HCT116 (cell line): Measurements from ENCODE around the gene SLC16A3. TPM values are rescaled to one million over a fixed set of nuclear protein-coding genes. Genes with fewer than 3 reads are reported as not detected.

Experiments used
- ATAC-seq: fragments of 200-7000 bp; cut with Tn5 transposase; 2 replicates; pipeline ENCODE4 v1.9.1; 2020; ENCODE audit warnings: mild to moderate bottlenecking, moderate library complexity
- BruUV-seq: library from RNA; stranded (reverse); fragments of 400-500 nt; replicated peaks from 2 replicates; lab custom pipeline; 2021; lab: Mats Ljungman, UMichigan
- CTCF ChIA-PET: fragments of 300-600 bp; sonication (Branson Sonifier 250); formaldehyde crosslinking; loops from one replicate; lab custom pipeline; 2021; ENCODE audit warnings: antibody characterized with exemption; lab: Charles Lee
- POLR2A ChIA-PET: fragments of 300-600, 350-600 bp; sonication (Branson Sonifier 250); formaldehyde crosslinking; loops from one replicate; lab custom pipeline; 2021; ENCODE audit warnings: antibody characterized with exemption; lab: Charles Lee
- RAD21 ChIA-PET, 2 experiments: fragments of 300-600 bp; sonication (Branson Sonifier 250); formaldehyde crosslinking; loops; one replicate each; lab custom pipeline; 2023; ENCODE audit warnings: low total read pairs in 2 of 2; ENCODE audit not compliant: uncharacterized antibody in 2 of 2, unreplicated experiment in 2 of 2, low non-redundant PET in 1 of 2; lab: Charles Lee
- DNase-seq: peaks from one replicate; pipeline ENCODE4 v3.0.0-alpha.2; 2010; ENCODE audit warnings: low read depth, low spot score
- H2AFZ ChIP-seq: fragments of 200-600 bp; shearing (Covaris generic), sonication (generic); 2 replicates; pipeline ENCODE4 v1.6.1; 2017; ENCODE audit warnings: low read depth, mixed run types, mixed read lengths, antibody characterized with exemption, low read length; ENCODE audit not compliant: poor library complexity, severe bottlenecking
- H3K27ac ChIP-seq: 2 replicates; pipeline ENCODE4 v1.5.1; 2012; ENCODE audit warnings: low read depth, low read length
- H3K27me3 ChIP-seq: fragments of 200-600 bp; sonication (generic); 2 replicates; pipeline ENCODE4 v1.6.1; 2016; ENCODE audit warnings: mixed run types, low read length, mixed read lengths; ENCODE audit not compliant: insufficient read depth
- H3K36me3 ChIP-seq, 2 experiments: fragments of 200-500 bp in 1 of 2; fragments of 200-600 bp in 1 of 2; sonication (Bioruptor generic) in 1 of 2; sonication (generic) in 1 of 2; 2 replicates each; pipeline versions ENCODE4 v1.5.1 to v1.6.1; 2014 to 2016; ENCODE audit warnings: low read length in 2 of 2, inconsistent platforms in 1 of 2, mixed read lengths in 1 of 2, mixed run types in 1 of 2; ENCODE audit not compliant: insufficient read depth in 2 of 2, control insufficient read depth in 1 of 2
- H3K4me1 ChIP-seq, 2 experiments: fragments of 200-600 bp in 1 of 2; sonication (generic) in 1 of 2; 2 replicates each; pipeline versions ENCODE4 v1.5.1 to v1.6.1; 2012 to 2017; ENCODE audit warnings: low read length in 2 of 2, inconsistent platforms in 1 of 2, mild to moderate bottlenecking in 1 of 2, mixed read lengths in 1 of 2, mixed run types in 1 of 2, moderate library complexity in 1 of 2; ENCODE audit not compliant: insufficient read depth in 2 of 2, control insufficient read depth in 1 of 2
- H3K4me2 ChIP-seq: fragments of 200-600 bp; sonication (generic); 2 replicates; pipeline ENCODE4 v1.6.1; 2017; ENCODE audit warnings: mixed run types, low read length, mixed read lengths
- H3K4me3 ChIP-seq, 2 experiments: fragments of 200-600 bp in 1 of 2; sonication (generic) in 1 of 2; replicated peaks in 1 of 2; 2 replicates each; pipeline ENCODE4 v1.5.1; 2011 to 2016; ENCODE audit warnings: low read length in 2 of 2, control low read depth in 1 of 2, low read depth in 1 of 2, mild to moderate bottlenecking in 1 of 2, mixed read lengths in 1 of 2, mixed run types in 1 of 2
- H3K79me2 ChIP-seq: fragments of 200-600 bp; sonication (generic); 2 replicates; pipeline ENCODE4 v1.6.1; 2017; ENCODE audit warnings: mild to moderate bottlenecking, mixed run types, low read length, moderate library complexity, mixed read lengths; ENCODE audit not compliant: insufficient read depth
- H3K9ac ChIP-seq: fragments of 200-600 bp; sonication (generic); 2 replicates; pipeline ENCODE4 v1.6.1; 2016; ENCODE audit warnings: low read length, mixed read lengths
- H3K9me2 ChIP-seq: fragments of 200-600 bp; sonication (generic), shearing (Covaris generic); 2 replicates; pipeline ENCODE4 v1.6.1; 2017; ENCODE audit warnings: mixed run types, mild to moderate bottlenecking, moderate library complexity; ENCODE audit not compliant: insufficient read depth
- H3K9me3 ChIP-seq, 2 experiments: fragments of 200-500 bp in 1 of 2; fragments of 200-600 bp in 1 of 2; sonication (Bioruptor generic) in 1 of 2; sonication (generic) in 1 of 2; 2 replicates each; pipeline ENCODE4 v1.6.1; 2014 to 2017; ENCODE audit warnings: low read length in 2 of 2, mixed read lengths in 2 of 2, inconsistent platforms in 1 of 2, low read depth in 1 of 2, mild to moderate bottlenecking in 1 of 2, mixed run types in 1 of 2, moderate library complexity in 1 of 2; ENCODE audit not compliant: control insufficient read depth in 1 of 2, insufficient read depth in 1 of 2
- H4K20me1 ChIP-seq: fragments of 200-600 bp; sonication (generic), shearing (Covaris generic); 2 replicates; pipeline ENCODE4 v1.6.1; 2017; ENCODE audit warnings: mixed run types, mild to moderate bottlenecking, moderate library complexity; ENCODE audit not compliant: insufficient read depth
- CEBPB ChIP-seq: IDR thresholded peaks from 2 replicates; pipeline ENCODE4 v1.6.1; 2012; ENCODE audit warnings: low read depth
- EZH2 ChIP-seq: fragments of 200-600 bp; sonication (generic); IDR thresholded peaks from 2 replicates; pipeline ENCODE4 v1.6.1; 2017; ENCODE audit warnings: antibody characterized with exemption, mixed run types
- EZH2phosphoT487 ChIP-seq: fragments of 200-600 bp; IDR thresholded peaks from 2 replicates; pipeline ENCODE4 v1.6.1; 2018; ENCODE audit warnings: antibody characterized with exemption, borderline replicate concordance
- FOSL1 ChIP-seq: IDR thresholded peaks from 2 replicates; pipeline ENCODE4 v1.6.1; 2012; ENCODE audit warnings: low read depth
- POLR2A ChIP-seq: IDR thresholded peaks from 2 replicates; pipeline ENCODE4 v1.7.0; 2011; ENCODE audit warnings: borderline replicate concordance; ENCODE audit not compliant: insufficient read depth, insufficient read length; ENCODE audit errors: extremely low read depth
- POLR2AphosphoS5 ChIP-seq: IDR thresholded peaks from 2 replicates; pipeline ENCODE4 v1.6.1; 2011; ENCODE audit warnings: mild to moderate bottlenecking, low read depth, low read length, moderate library complexity
- RAD21 ChIP-seq: IDR thresholded peaks from 2 replicates; pipeline ENCODE4 v1.6.1; 2012; ENCODE audit warnings: low read depth, mild to moderate bottlenecking
- SIN3A ChIP-seq: IDR thresholded peaks from 2 replicates; pipeline ENCODE4 v1.6.1; 2012; ENCODE audit warnings: low read depth
- SP1 ChIP-seq: IDR thresholded peaks from 2 replicates; pipeline ENCODE4 v1.6.1; 2012; ENCODE audit warnings: low read depth
- TCF7L2 ChIP-seq: IDR thresholded peaks from 2 replicates; pipeline ENCODE4 v1.7.0; 2011; ENCODE audit warnings: borderline replicate concordance, inconsistent platforms; ENCODE audit not compliant: insufficient read depth, insufficient read length; ENCODE audit errors: extremely low read depth
- ZBTB33 ChIP-seq: IDR thresholded peaks from 2 replicates; pipeline ENCODE4 v1.6.1; 2011; ENCODE audit warnings: mild to moderate bottlenecking, low read length, moderate library complexity; ENCODE audit not compliant: insufficient replicate concordance; ENCODE audit errors: extremely low read depth
- ZNF274 ChIP-seq: fragments of 200-500 bp; sonication (Bioruptor generic); IDR thresholded peaks from 2 replicates; pipeline ENCODE4 v1.6.1; 2014; ENCODE audit warnings: mild to moderate bottlenecking, low read depth, low read length, inconsistent platforms
- intact Hi-C: fragments of 100-400 bp; cut with micrococcal nuclease; formaldehyde crosslinking; loops from 2 replicates; pipeline ENCODE4 v1.10.0; 2022
- total RNA-seq: library from RNA; stranded (reverse); gene quantifications from one replicate; pipeline ENCODE4 v1.2.1, GENCODE V29; 2021; ENCODE audit not compliant: unreplicated experiment
- TF ChIP-seq, protein P1 (sequence below): IDR thresholded peaks from 2 replicates; pipeline ENCODE4 v1.6.1; 2012; ENCODE audit warnings: low read depth

SLC16A3 gene
- total RNA-seq, 1 experiment from 2014 or later: 445 TPM

- no TSS peak for BruUV-seq
- Histone ChIP-seq H2AFZ (no peak overlapping the region), H3K27ac (no peak overlapping the region; the same call in 1 of the 2 replicates), H3K4me2 (no peak overlapping the region), H3K4me1 (peaks cover 17 to 18% of the 10 kb centered on the region in 2 experiments), H3K9me3 (peaks cover 0 to 5% of the 10 kb centered on the region in 2 experiments; a peak in 1 of 4 replicates), H3K9me2 (no peaks in the 10 kb centered on the region), H3K4me3 (no peak overlapping the region), H3K9ac (no peak overlapping the region), H3K79me2 (peaks cover 100% of the 10 kb centered on the region), H4K20me1 (peaks cover 38% of the 10 kb centered on the region; the same call in 1 of the 2 replicates), H3K27me3 (no peaks in the 10 kb centered on the region), H3K36me3 (peaks cover 66 to 81% of the 10 kb centered on the region in 2 experiments)
- intact Hi-C loops: no loop called here
- TF ChIP-seq, protein P1, sequence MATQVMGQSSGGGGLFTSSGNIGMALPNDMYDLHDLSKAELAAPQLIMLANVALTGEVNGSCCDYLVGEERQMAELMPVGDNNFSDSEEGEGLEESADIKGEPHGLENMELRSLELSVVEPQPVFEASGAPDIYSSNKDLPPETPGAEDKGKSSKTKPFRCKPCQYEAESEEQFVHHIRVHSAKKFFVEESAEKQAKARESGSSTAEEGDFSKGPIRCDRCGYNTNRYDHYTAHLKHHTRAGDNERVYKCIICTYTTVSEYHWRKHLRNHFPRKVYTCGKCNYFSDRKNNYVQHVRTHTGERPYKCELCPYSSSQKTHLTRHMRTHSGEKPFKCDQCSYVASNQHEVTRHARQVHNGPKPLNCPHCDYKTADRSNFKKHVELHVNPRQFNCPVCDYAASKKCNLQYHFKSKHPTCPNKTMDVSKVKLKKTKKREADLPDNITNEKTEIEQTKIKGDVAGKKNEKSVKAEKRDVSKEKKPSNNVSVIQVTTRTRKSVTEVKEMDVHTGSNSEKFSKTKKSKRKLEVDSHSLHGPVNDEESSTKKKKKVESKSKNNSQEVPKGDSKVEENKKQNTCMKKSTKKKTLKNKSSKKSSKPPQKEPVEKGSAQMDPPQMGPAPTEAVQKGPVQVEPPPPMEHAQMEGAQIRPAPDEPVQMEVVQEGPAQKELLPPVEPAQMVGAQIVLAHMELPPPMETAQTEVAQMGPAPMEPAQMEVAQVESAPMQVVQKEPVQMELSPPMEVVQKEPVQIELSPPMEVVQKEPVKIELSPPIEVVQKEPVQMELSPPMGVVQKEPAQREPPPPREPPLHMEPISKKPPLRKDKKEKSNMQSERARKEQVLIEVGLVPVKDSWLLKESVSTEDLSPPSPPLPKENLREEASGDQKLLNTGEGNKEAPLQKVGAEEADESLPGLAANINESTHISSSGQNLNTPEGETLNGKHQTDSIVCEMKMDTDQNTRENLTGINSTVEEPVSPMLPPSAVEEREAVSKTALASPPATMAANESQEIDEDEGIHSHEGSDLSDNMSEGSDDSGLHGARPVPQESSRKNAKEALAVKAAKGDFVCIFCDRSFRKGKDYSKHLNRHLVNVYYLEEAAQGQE: no peak
- TF ChIP-seq TCF7L2 (no peak), SP1 (no peak), POLR2AphosphoS5 (no peak)
- CTCF ChIA-PET: no interaction called here
- no peak for DNase-seq
- ATAC-seq: no peak
- RAD21 ChIA-PET: no interaction called here
- POLR2A ChIA-PET: no interaction called here
These were observed 34.8 kb downstream of the SLC16A3 start for GRCh38 chr17:82263641-82264040.

DNA sequence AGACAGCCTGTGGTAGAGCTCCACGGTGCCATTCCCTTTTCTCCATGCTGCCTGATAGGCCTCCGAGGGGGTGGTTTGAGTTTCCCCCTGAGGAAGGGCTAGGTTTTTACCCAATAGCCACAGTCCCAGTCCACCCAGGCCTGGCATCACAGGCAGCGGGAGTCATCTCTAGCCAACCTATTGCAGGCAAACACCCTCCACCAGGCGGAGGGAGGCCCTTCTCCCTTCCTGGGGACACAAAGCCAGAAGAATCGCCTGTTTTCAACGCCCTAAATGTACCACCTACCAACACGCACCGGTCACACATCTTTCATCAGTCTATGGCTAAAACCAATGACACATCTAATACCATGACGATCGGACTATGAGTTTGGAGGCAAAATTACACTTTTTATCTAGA, 37.3 kb downstream of the SLC16A3 start:
- CTCF ChIA-PET: no interaction called here
- DNase-seq: no peak
- Histone ChIP-seq H3K9me2 (no peaks in the 10 kb centered on the region), H3K4me2 (no peak overlapping the region), H3K36me3 (peaks cover 56 to 73% of the 10 kb centered on the region in 2 experiments), H3K27me3 (no peaks in the 10 kb centered on the region), H2AFZ (no peak overlapping the region), H3K9me3 (peaks cover 0 to 1% of the 10 kb centered on the region in 2 experiments; a peak in 1 of 4 replicates), H4K20me1 (peaks cover 43% of the 10 kb centered on the region; the same call in 1 of the 2 replicates), H3K79me2 (peaks cover 100% of the 10 kb centered on the region), H3K9ac (no peak overlapping the region), H3K27ac (no peak overlapping the region), H3K4me1 (peaks cover 20 to 39% of the 10 kb centered on the region in 2 experiments), H3K4me3 (no peak overlapping the region)
- intact Hi-C loops: no loop called here
- ATAC-seq: no peak
- POLR2A ChIA-PET: no interaction called here
- no TSS peak for BruUV-seq
- RAD21 ChIA-PET: no interaction called here
- TF ChIP-seq TCF7L2 (no peak), ZNF274 (no peak), RAD21 (no peak), SP1 (no peak), CEBPB (no peak), SIN3A (no peak), EZH2 (no peak), FOSL1 (no peak), ZBTB33 (no peak), POLR2A (no peak), EZH2phosphoT487 (no peak)
